ENCODE measurements around the gene OR2D2.
"Not testable (repeated sequence)": the region's sequence is repeated elsewhere in the genome, so short reads cannot be mapped to it uniquely, and the experiment has no call there.

The OR2D2 gene

GRCh38 chr11:6911378-6911777, 19.1 kb upstream of the OR2D2 start:
- no peak for DNase-seq (ENCODE audit: extremely low read depth, low read depth)
- no peak for TF ChIP-seq CTCF (IDR thresholded peaks at IDR 0.05; ENCODE audit: low read depth, low read length, missing control alignments)
- no peak overlapping the region for H3K4me3 ChIP-seq (replicated peaks; ENCODE audit: low read depth, low read length)

GRCh38 chr11:6904804-6905203, 12.5 kb upstream of the OR2D2 start:
- DNase-seq (ENCODE audit: extremely low read depth, low read depth); H3K4me3 ChIP-seq (replicated peaks; ENCODE audit: low read depth, low read length): not testable (repeated sequence)

GRCh38 chr11:6900327-6900999, 8.2 kb upstream of the OR2D2 start:
- TF ChIP-seq CTCF (IDR thresholded peaks at IDR 0.05; ENCODE audit: low read depth, low read length, missing control alignments): no peak
- DNase-seq (ENCODE audit: extremely low read depth, low read depth): no peak
- no peak overlapping the region for H3K4me3 ChIP-seq (replicated peaks; ENCODE audit: low read depth, low read length)

- TF ChIP-seq CTCF (IDR thresholded peaks at IDR 0.05; ENCODE audit: low read depth, low read length, missing control alignments): no peak
- DNase-seq (ENCODE audit: extremely low read depth, low read depth): no peak
- H3K4me3 ChIP-seq (replicated peaks; ENCODE audit: low read depth, low read length): no peak overlapping the region
Measured at GRCh38 chr11:6898911-6899310, 6.6 kb upstream of the OR2D2 start.

- DNase-seq (ENCODE audit: extremely low read depth, low read depth): no peak
- TF ChIP-seq CTCF (IDR thresholded peaks at IDR 0.05; ENCODE audit: low read depth, low read length, missing control alignments): no peak
- no peak overlapping the region for H3K4me3 ChIP-seq (replicated peaks; ENCODE audit: low read depth, low read length)
Measured at GRCh38 chr11:6895010-6895409, 2.7 kb upstream of the OR2D2 start.

GRCh38 chr11:6894097-6894496, 1.8 kb upstream of the OR2D2 start:
- H3K4me3 ChIP-seq (replicated peaks; ENCODE audit: low read depth, low read length): no peak overlapping the region
- DNase-seq (ENCODE audit: extremely low read depth, low read depth): no peak
- no peak for TF ChIP-seq CTCF (IDR thresholded peaks at IDR 0.05; ENCODE audit: low read depth, low read length, missing control alignments)

GRCh38 chr11:6889835-6890234, 2.5 kb downstream of the OR2D2 start:
- DNase-seq (ENCODE audit: extremely low read depth, low read depth): no peak
- TF ChIP-seq CTCF (IDR thresholded peaks at IDR 0.05; ENCODE audit: low read depth, low read length, missing control alignments): no peak
- no peak overlapping the region for H3K4me3 ChIP-seq (replicated peaks; ENCODE audit: low read depth, low read length)

All from HFF-Myc (cell line).